ENCODE results near the gene GOLGA6L6. TPM values are rescaled to one million over a fixed set of nuclear protein-coding genes. Genes with fewer than 3 reads are reported as not detected.
"Not testable (repeated sequence)": the region's sequence is repeated elsewhere in the genome, so short reads cannot be mapped to it uniquely, and the experiment has no call there.

GOLGA6L6 gene
- not detected in 2 replicates for total RNA-seq (2014; rRNA removed; shearing (Covaris generic))

DNA sequence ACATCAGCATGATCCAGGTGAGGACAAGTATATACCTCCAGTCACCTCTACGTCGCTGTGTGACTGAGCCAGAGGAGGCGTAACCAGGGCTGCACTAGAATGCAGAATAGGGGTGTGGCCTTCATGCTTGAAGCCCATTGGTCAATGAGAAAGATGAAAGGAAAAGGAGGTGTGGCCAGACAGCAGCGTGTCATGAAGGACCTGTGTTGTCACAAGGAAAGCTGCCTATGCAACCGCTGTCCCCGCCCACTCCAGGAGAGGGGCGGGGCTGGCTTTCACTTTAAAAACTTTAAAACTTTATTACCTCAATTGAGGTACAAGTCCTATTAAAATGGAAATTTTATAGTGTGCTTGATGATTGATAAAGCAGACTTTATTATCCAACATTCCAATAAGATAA, at the start of gene GOLGA6L6:
Gene GOLGA6L6 (minus strand): TSS at position 101 of the 400 bp plus-strand sequence. CDS start 91 bp downstream, at position 10.
- not testable (repeated sequence) for H3K36me3 ChIP-seq (replicated peaks; ENCODE audit: control insufficient read depth, insufficient read depth, low read length); H3K4me3 ChIP-seq (ENCODE audit: insufficient read depth, low read depth, low read length); H3K27me3 ChIP-seq (ENCODE audit: control insufficient read depth, insufficient read depth, low read length); DNase-seq

- DNase-seq; H3K27me3 ChIP-seq (ENCODE audit: control insufficient read depth, insufficient read depth, low read length); H3K36me3 ChIP-seq (replicated peaks; ENCODE audit: control insufficient read depth, insufficient read depth, low read length); H3K4me3 ChIP-seq (ENCODE audit: insufficient read depth, low read depth, low read length): not testable (repeated sequence)
Observed at GRCh38 chr15:20590069-20590468, 48.5 kb upstream of the GOLGA6L6 start.

DNA sequence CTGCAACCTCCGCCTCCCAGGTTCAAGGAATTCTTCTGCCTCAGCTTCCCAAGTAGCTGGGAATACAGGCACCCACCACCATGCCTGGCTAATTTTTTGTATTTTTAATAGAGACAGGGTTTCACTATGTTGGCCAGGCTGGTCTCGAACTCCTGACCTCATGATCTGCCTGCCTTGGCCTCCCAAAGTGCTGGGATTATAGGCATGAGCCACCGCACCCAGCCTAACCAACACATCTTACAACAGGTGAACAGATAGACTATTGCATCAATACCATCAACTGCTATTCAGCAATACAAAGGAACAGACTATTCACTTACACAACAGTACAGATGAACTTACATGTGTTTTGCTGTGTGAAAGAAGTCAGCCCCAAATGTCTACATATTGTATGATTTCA, 45.2 kb upstream of the GOLGA6L6 start:
- H3K4me3 ChIP-seq (ENCODE audit: insufficient read depth, low read depth, low read length) = not testable (repeated sequence)

DNA sequence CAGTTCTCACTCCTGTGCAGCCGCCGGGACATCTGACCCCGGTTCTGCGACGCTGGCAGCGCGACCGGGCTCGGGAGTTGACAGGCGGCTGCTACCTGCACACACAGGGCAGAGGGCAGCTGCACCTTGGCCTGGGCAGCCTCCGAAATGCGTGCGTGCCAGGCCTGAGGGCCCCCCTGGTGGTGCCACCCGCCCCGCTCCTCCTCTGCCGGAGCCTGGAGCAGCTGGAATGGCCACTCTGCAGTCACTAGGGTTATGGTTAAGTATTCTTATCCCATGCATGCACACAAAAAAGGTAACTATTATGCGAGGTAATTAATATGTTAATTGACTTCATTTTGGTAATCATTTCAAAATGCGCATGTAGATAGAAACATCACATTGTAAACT, 41.1 kb upstream of the GOLGA6L6 start:
- H3K27me3 ChIP-seq (ENCODE audit: control insufficient read depth, insufficient read depth, low read length); DNase-seq; H3K36me3 ChIP-seq (replicated peaks; ENCODE audit: control insufficient read depth, insufficient read depth, low read length); H3K4me3 ChIP-seq (ENCODE audit: insufficient read depth, low read depth, low read length): not testable (repeated sequence)

More for the DNA sequence above, 45.2 kb upstream of the GOLGA6L6 start:
- not testable (repeated sequence) for H3K27me3 ChIP-seq (ENCODE audit: control insufficient read depth, insufficient read depth, low read length); DNase-seq; H3K36me3 ChIP-seq (replicated peaks; ENCODE audit: control insufficient read depth, insufficient read depth, low read length)

GRCh38 chr15:20582109-20582725, 40.6 kb upstream of the GOLGA6L6 start:
- not testable (repeated sequence) for H3K27me3 ChIP-seq (ENCODE audit: control insufficient read depth, insufficient read depth, low read length); H3K36me3 ChIP-seq (replicated peaks; ENCODE audit: control insufficient read depth, insufficient read depth, low read length); H3K4me3 ChIP-seq (ENCODE audit: insufficient read depth, low read depth, low read length); DNase-seq

DNA sequence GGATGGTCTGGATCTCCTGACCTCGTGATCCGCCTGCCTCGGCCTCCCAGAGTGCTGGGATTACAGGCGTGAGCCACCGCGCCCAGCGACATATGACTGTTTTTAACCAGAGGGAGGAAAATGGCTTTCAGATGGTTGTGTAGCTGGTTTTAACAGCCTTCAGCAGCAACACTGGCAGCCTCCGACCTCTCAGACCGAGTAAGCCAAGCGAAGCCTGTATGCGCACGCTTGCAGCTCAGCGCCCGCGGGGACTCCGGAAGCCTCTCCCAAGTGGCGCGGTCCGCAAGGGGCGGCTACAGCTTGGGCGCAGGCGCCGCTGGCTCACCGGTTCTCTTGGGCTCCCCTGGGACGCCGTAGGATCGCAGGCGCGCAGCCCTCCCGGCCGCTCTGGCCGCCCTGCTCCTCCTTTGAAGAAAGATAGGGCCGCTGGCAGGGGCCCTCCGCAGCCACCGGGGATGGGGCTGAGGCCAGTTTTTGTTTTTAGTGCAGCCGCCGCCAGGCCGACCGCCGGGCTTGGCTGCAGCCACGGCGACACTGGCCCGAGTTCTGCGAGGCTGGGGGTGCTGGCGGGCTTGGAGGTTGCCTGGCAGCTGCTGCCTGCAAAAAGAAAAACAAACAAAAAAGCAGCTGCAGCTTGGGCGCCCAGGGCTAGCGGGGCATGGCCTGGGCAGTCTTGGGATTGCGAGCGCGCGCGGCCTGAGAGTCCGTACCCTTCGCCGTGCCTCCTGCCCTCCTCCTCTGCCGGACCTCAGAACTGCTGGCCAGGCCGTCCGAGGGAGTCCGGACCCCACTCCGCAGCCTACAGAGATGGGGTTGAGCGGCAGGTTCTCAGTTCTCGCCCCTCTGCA, 39.9 kb upstream of the GOLGA6L6 start:
- H3K4me3 ChIP-seq (ENCODE audit: insufficient read depth, low read depth, low read length); H3K27me3 ChIP-seq (ENCODE audit: control insufficient read depth, insufficient read depth, low read length); DNase-seq; H3K36me3 ChIP-seq (replicated peaks; ENCODE audit: control insufficient read depth, insufficient read depth, low read length): not testable (repeated sequence)

DNA sequence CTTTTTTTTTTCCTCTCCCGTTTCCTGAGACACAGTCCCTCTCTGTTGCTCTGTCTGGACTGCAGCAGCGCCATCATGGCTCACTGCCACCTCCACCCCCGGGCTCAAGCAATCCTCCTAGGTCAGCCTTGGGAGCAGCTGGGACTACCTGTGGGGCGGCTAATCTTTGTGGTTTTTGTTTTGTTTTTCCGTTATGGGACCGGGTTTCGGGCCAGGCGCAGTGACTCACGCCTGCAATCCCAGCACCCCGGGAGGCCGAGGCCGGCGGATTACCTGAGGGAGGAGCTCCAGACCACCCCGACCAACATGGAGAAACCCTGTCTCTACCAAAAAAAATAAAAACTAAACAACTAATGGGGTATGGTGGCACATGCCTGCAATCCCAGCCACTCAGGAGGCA, 38.1 kb upstream of the GOLGA6L6 start:
- not testable (repeated sequence) for H3K27me3 ChIP-seq (ENCODE audit: control insufficient read depth, insufficient read depth, low read length); DNase-seq

DNA sequence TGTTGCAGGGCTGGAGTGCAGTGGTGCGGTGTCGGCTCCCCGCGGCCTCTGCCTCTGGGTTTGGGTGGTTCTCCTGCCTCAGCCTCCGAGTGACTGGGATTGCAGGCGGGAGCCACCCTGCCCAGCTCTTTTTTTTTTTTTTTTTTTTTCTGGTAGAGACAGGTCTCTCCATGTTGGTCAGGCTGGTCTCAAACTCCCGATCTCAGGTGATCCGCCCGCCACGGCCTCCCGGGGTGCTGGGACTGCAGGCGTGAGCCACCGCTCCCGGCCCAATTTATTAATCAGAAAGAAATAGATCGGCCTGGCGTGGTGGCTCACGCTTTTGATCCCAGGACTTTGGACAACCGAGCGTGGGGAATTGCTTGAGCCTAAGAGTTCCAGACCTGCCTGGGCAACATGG, 9.7 kb upstream of the GOLGA6L6 start:
- H3K4me3 ChIP-seq (ENCODE audit: insufficient read depth, low read depth, low read length); DNase-seq; H3K27me3 ChIP-seq (ENCODE audit: control insufficient read depth, insufficient read depth, low read length); H3K36me3 ChIP-seq (replicated peaks; ENCODE audit: control insufficient read depth, insufficient read depth, low read length): not testable (repeated sequence)

More for the DNA sequence above, 38.1 kb upstream of the GOLGA6L6 start:
- not testable (repeated sequence) for H3K36me3 ChIP-seq (replicated peaks; ENCODE audit: control insufficient read depth, insufficient read depth, low read length); H3K4me3 ChIP-seq (ENCODE audit: insufficient read depth, low read depth, low read length)

DNA sequence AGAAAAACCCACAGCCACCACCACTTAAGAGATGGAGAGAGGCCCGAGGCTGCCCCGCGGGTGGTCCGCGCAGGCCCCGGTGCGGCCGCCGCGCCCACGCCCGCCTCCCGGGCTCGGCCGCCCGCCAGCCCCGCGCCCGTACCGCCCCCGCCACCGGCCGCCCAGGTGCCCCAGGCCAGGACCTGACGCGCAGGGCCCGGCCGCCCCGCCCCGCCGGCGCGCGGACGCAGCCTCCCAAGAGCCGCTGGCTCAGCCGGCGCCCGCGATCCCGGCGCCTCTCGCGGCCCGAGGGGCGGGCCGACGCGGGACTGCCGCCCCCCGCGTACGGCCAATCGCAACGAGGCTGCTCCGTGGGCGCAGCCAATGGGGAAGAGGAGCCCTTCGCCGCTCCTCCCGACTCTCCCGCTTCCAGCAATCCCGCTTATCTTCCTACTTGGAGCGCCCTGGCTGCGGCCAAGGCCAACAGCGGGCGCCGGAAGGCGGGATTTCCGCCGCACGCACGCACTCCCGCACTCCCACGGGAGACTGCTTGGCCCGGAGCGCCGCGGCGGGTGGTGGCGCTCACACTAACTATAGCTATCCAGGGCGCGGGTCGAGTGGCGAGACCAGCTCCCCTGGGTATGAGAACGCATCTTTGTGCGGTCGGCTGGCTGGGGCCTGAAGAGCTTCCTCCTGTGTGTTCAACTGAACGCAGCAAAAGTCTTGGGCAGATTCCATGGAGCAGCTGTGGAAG, 35.5 kb downstream of the GOLGA6L6 start:
- not testable (repeated sequence) for DNase-seq; H3K36me3 ChIP-seq (replicated peaks; ENCODE audit: control insufficient read depth, insufficient read depth, low read length); H3K27me3 ChIP-seq (ENCODE audit: control insufficient read depth, insufficient read depth, low read length); H3K4me3 ChIP-seq (ENCODE audit: insufficient read depth, low read depth, low read length)

DNA sequence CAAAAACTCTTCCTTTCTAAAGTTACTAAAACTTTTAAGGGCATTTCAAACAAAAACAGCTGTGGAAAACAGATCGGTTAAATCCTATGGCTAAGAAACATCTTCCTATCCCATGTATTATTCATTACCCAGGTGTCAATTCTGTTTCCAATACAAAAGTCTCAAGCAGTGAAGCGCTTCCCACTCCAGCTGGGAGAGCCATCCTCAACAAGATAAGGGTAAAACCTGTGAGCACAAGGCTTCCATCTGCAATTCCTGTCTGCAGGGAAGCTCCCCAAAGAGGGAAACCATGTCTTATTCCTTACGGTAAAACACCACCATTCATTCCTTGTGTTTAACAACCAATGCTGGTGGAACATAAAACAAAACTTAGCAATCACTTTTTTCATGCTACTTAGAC, 38.8 kb downstream of the GOLGA6L6 start:
- H3K27me3 ChIP-seq (ENCODE audit: control insufficient read depth, insufficient read depth, low read length); H3K4me3 ChIP-seq (ENCODE audit: insufficient read depth, low read depth, low read length); H3K36me3 ChIP-seq (replicated peaks; ENCODE audit: control insufficient read depth, insufficient read depth, low read length); DNase-seq: not testable (repeated sequence)

DNA sequence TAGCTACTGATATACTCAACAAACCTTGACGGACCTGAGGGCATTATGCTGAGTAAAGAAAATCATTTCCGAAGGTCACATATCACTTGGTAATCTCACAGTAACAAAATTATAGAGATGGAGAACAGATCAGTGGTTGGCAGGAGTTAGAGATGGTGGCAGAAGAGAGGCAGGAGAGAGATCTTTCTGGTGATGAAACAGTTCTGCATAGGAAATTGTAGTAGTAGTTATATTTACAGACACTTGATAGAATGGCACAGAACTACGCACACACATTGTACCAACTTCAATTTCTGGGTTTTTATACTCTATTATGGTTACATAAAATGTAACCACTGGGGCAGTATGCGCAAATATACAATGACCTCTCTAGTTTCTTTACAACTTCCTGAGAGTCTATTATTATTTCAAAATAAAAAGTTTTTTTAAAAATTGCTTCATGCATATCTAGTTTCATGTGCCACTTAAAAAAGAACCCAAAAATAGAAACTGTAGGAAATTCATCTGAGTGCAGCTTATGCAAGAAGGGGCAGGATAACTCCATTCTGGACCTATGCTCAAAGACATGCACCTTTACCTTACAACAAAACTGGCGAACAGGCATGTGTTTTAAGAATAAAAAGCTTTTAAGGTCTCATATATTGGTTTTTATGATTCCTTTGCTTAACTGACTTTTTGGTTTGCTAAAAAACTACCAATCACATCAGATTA, 39.9 kb downstream of the GOLGA6L6 start:
- not testable (repeated sequence) for H3K36me3 ChIP-seq (replicated peaks; ENCODE audit: control insufficient read depth, insufficient read depth, low read length); H3K27me3 ChIP-seq (ENCODE audit: control insufficient read depth, insufficient read depth, low read length); H3K4me3 ChIP-seq (ENCODE audit: insufficient read depth, low read depth, low read length); DNase-seq

GRCh38 chr15:20497781-20498180, 43.8 kb downstream of the GOLGA6L6 start:
- not testable (repeated sequence) for H3K36me3 ChIP-seq (replicated peaks; ENCODE audit: control insufficient read depth, insufficient read depth, low read length); DNase-seq; H3K4me3 ChIP-seq (ENCODE audit: insufficient read depth, low read depth, low read length); H3K27me3 ChIP-seq (ENCODE audit: control insufficient read depth, insufficient read depth, low read length)

DNA sequence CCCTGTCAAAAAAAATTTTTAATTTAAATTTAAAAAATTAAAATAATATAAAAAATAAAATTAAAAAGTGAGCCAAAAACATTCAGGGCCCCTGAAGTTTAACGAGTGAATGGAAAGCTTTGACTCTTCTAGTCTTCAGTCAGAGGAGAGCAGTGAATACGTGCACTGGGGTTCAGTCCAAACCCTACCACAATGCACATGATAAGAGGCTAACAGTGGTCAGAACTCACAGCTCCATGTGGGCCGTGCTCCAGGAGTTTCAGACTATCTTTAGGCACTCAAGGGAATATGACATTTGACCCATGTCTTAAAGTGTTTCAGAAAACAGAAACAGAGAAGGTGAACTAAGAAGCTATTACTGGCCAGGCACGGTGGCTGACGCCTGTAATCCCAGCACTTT, 48.6 kb downstream of the GOLGA6L6 start:
- H3K36me3 ChIP-seq (replicated peaks; ENCODE audit: control insufficient read depth, insufficient read depth, low read length); DNase-seq; H3K4me3 ChIP-seq (ENCODE audit: insufficient read depth, low read depth, low read length); H3K27me3 ChIP-seq (ENCODE audit: control insufficient read depth, insufficient read depth, low read length): not testable (repeated sequence)

DNA sequence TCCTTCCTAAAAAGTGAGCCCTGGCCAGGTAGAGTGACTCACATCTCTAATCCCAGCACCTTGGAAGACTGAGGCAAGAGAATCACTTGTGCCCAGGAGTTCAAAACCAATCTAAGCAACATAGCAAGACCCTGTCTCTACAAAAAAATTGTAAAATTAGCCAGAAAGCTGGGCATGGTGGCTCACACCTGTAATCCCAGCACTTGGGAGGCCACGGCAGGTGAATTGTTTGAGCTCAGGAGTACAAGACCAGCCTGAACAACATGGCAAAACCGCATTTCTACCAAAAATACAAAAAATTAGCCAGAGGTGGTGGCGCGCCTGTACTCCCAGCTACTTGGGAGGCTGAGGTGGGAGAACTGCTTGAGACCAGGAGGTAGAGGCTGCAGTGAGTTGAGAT, 49.0 kb downstream of the GOLGA6L6 start:
- not testable (repeated sequence) for DNase-seq; H3K27me3 ChIP-seq (ENCODE audit: control insufficient read depth, insufficient read depth, low read length); H3K36me3 ChIP-seq (replicated peaks; ENCODE audit: control insufficient read depth, insufficient read depth, low read length); H3K4me3 ChIP-seq (ENCODE audit: insufficient read depth, low read depth, low read length)

Measured in H7 (cell line).